D721Med (cell line): ENCODE measurements around the gene EXOC7.
A peak's percentile ranks its signal among the peaks of the same experiment; 100 is the strongest.

Experiments
- DNase-seq: peaks from one replicate; pipeline ENCODE4 v3.0.0; 2011; ENCODE audit warnings: low spot score; ENCODE audit not compliant: insufficient read length
- FAIRE-seq: peaks from 2 replicates; lab custom pipeline; 2011; peaks lifted over from hg19 to GRCh38; lab: Jason Lieb, UNC
- TF ChIP-seq, protein P1 (sequence below): IDR thresholded peaks from 2 replicates; pipeline ENCODE4 v1.5.1; 2012; ENCODE audit warnings: mild to moderate bottlenecking, control low read depth; ENCODE audit not compliant: insufficient read depth; ENCODE audit errors: missing control alignments

The EXOC7 gene

DNA sequence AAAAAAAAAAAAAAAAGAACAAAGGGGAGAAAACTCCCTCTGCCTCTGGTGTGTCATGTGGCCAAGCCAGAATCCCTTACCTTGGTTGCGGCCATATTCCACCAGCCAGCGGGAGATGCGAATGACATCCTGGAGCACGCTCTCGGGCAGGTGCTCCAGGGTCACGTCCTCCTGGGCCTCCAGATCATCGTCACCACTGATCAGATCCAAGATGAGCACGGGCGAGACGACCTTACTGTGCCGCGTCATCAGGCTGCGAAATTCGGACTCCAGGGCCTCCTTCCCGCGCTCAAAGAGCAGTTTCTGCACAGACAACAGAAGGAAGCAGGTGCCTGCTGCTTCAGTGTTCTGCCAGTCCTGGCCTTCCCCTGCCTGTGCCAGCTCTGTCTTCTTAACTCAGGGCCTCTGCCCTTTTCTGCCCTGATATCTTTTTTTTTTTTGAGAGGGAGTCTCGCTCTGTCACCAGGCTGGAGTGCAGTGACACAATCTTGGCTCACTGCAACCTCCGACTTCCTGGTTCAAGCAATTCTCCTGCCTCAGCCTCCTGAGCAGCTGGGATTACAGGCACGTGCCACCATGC is 5.8 kb downstream of the EXOC7 start:
- DNase-seq (peak; percentile 2), FAIRE-seq (no peak)
- TF ChIP-seq, protein P1, sequence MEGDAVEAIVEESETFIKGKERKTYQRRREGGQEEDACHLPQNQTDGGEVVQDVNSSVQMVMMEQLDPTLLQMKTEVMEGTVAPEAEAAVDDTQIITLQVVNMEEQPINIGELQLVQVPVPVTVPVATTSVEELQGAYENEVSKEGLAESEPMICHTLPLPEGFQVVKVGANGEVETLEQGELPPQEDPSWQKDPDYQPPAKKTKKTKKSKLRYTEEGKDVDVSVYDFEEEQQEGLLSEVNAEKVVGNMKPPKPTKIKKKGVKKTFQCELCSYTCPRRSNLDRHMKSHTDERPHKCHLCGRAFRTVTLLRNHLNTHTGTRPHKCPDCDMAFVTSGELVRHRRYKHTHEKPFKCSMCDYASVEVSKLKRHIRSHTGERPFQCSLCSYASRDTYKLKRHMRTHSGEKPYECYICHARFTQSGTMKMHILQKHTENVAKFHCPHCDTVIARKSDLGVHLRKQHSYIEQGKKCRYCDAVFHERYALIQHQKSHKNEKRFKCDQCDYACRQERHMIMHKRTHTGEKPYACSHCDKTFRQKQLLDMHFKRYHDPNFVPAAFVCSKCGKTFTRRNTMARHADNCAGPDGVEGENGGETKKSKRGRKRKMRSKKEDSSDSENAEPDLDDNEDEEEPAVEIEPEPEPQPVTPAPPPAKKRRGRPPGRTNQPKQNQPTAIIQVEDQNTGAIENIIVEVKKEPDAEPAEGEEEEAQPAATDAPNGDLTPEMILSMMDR = no peak

DNA sequence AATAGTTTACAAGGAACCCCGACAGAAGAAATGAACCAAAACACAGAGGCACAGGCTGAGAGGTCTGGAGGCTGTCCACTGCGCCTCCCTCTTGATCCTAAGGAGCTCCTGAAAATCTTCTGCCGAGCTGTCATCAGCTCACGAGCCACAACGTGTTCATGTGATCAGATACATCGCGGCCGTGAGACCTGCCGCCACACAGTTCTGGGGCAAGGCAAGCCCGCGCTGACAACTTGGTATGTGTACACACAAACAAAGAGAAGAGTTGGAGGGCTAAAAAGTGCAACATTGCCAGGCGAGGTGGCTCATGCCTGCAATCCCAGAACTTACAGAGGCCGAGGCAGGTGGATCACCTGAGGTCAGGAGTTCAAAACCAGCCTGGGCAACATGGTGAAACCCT is 7.6 kb downstream of the EXOC7 start:
- DNase-seq (no peak), FAIRE-seq (no peak)
- TF ChIP-seq, protein P1 = no peak

- TF ChIP-seq, protein P1 = no peak
- FAIRE-seq = no peak
- DNase-seq = peak; percentile 7
Observed at GRCh38 chr17:76094046-76094445, 9.5 kb downstream of the EXOC7 start.

DNA sequence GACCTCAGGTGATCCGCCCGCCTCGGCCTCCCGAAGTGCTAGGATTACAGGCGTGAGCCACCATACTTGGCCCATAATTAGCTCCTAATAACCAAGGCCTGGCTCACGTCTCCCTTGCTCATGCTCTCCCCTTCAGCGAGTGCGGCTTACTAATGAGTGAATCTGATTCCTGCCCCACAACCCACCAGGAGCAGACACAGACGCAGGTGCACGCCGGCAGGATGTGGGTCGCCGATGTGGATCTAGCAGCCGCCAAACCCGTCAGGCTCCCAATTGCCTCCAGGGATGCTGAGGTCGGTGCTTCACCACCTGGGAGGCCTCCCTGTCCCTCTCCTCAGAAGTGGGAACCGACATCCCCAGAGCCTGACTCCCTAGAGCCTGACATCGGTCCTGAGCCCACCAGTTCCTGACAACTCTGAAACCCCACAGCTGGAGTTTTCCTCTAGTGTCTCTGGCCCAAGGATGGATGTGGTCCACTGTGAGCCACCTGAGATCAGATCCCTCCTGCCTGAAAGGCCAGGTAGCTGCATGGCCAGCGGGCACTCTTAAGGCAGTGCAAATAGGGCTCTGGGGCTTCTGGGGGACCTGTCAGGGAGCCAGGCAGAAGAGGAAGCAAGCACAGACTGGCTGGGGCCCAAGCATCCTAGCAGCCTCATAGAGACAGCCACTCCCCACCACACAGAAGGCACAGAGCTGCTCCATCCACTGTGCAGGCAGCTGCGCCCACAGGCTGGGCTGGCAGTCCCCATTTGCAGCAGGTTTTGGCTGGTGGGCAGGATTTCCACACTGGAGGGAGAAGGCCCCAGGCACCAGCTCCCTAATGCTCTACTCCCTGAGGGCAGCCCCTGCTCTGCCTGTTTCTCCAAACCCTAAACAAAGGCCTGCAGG is 10.8 kb downstream of the EXOC7 start:
- TF ChIP-seq, protein P1 = no peak
- FAIRE-seq = no peak
- peak; percentile 7 for DNase-seq

- FAIRE-seq = no peak
- TF ChIP-seq, protein P1 = no peak
- DNase-seq = peak; percentile 5
Observed at GRCh38 chr17:76091526-76092286, 11.9 kb downstream of the EXOC7 start.

- FAIRE-seq = no peak
- TF ChIP-seq, protein P1 = no peak
- peak; percentile 2 for DNase-seq
Observed at GRCh38 chr17:76090517-76091129, 13.0 kb downstream of the EXOC7 start.
